Measurements from ENCODE around the gene GLP2R. TPM values are rescaled to one million over a fixed set of nuclear protein-coding genes. Genes with fewer than 3 reads are reported as not detected.

GLP2R gene
- total and polyA plus RNA-seq, 2 experiments from 2014 or later, result not detected

GRCh38 chr17:9820448-9820847 is 5.3 kb upstream of the GLP2R start:
- H3K27ac ChIP-seq, result no peak overlapping the region
- H3K36me3 ChIP-seq (ENCODE audit: low read depth), result no peaks in the 10 kb centered on the region
- no peaks in the 10 kb centered on the region for H3K9me3 ChIP-seq (ENCODE audit: low read depth)
- in situ Hi-C loops (cut with MboI), result no loop called here
- no peaks in the 10 kb centered on the region for H3F3A ChIP-seq (ENCODE audit: insufficient read depth)
- no peaks in the 10 kb centered on the region for H3K9me2 ChIP-seq (ENCODE audit: insufficient read depth)
- no peak overlapping the region for H3K4me3 ChIP-seq
- TF ChIP-seq EZH2phosphoT487 (IDR thresholded peaks at IDR 0.05; ENCODE audit: insufficient read depth, low read depth) (no peak), EZH2 (IDR thresholded peaks at IDR 0.05; ENCODE audit: insufficient read depth, poor library complexity, severe bottlenecking) (no peak)
- no peaks in the 10 kb centered on the region for H3K79me2 ChIP-seq (ENCODE audit: insufficient read depth)
- no peaks in the 10 kb centered on the region for H4K20me1 ChIP-seq (ENCODE audit: insufficient read depth)
- no peak for DNase-seq
- peaks cover 9% of the 10 kb centered on the region; the same call in 1 of the 2 replicates for H3K27me3 ChIP-seq (replicated peaks; ENCODE audit: insufficient read depth)
- no peaks in the 10 kb centered on the region for H3K4me1 ChIP-seq (ENCODE audit: insufficient read depth)
- H3K4me2 ChIP-seq (ENCODE audit: unreplicated experiment), result no peak overlapping the region
- no peak overlapping the region for H2AFZ ChIP-seq
- 56 to 58% methylated on average over 3 of the region's 3 CpGs for WGBS, 2 experiments (ENCODE audit: low coverage in 1 of 2, low lambda C conversion rate in 2 of 2, missing lambda C conversion rate in 2 of 2)
- no peak overlapping the region for H3K9ac ChIP-seq

DNA sequence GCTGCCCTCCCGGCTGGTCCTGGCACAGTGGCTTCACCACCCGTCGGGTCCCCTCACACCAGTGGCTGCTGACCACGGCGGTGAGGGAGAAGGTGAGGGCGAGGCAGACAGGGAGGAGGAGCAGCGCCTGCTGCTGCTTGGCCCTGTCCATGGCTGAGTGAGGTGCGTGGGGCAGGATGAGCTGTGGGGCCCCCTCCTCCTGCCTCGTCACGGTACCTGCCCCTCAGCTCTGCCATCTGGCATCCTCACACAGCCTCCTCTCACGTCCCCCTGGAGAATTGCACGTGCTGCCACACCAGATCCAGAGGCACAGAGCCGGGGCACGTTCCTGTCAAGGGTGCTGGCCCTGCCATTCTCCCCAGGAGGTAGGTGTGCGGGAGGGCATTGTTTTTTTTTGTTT is 3.8 kb upstream of the GLP2R start, which contains the start of gene GSG1L2:
Gene GSG1L2, minus strand, starts transcription at position 159 of the 400 bp plus-strand sequence. Its CDS starts 8 bp downstream, at position 151.
- H3K9me3 ChIP-seq (ENCODE audit: low read depth), result no peaks in the 10 kb centered on the region
- no peaks in the 10 kb centered on the region for H3K36me3 ChIP-seq (ENCODE audit: low read depth)
- H3K4me2 ChIP-seq (ENCODE audit: unreplicated experiment), result no peak within 1 kb of the TSS
- TF ChIP-seq EZH2 (IDR thresholded peaks at IDR 0.05; ENCODE audit: insufficient read depth, poor library complexity, severe bottlenecking) (no peak), EZH2phosphoT487 (IDR thresholded peaks at IDR 0.05; ENCODE audit: insufficient read depth, low read depth) (no peak)
- in situ Hi-C loops (cut with MboI), result no loop called here
- no peak within 1 kb of the TSS for H3K9ac ChIP-seq
- no peaks in the 10 kb centered on the region for H3K79me2 ChIP-seq (ENCODE audit: insufficient read depth)
- H3F3A ChIP-seq (ENCODE audit: insufficient read depth), result no peaks in the 10 kb centered on the region
- no peaks in the 10 kb centered on the region for H4K20me1 ChIP-seq (ENCODE audit: insufficient read depth)
- H3K27me3 ChIP-seq (replicated peaks; ENCODE audit: insufficient read depth), result peaks cover 9% of the 10 kb centered on the region; the same call in 1 of the 2 replicates
- 48 to 55% methylated on average over 15 of the region's 15 CpGs for WGBS, 2 experiments (ENCODE audit: low coverage in 1 of 2, low lambda C conversion rate in 2 of 2, missing lambda C conversion rate in 2 of 2)
- no peak for DNase-seq
- no peaks in the 10 kb centered on the region for H3K9me2 ChIP-seq (ENCODE audit: insufficient read depth)
- no peak within 1 kb of the TSS for H3K4me3 ChIP-seq
- H3K27ac ChIP-seq, result no peak within 1 kb of the TSS
- H2AFZ ChIP-seq, result no peak within 1 kb of the TSS
- no peaks in the 10 kb centered on the region for H3K4me1 ChIP-seq (ENCODE audit: insufficient read depth)

GRCh38 chr17:9824094-9824493 is 1.6 kb upstream of the GLP2R start:
- Histone ChIP-seq H3K9ac (no peak overlapping the region), H3K4me3 (no peak overlapping the region), H3K79me2 (ENCODE audit: insufficient read depth) (no peaks in the 10 kb centered on the region), H3K9me3 (ENCODE audit: low read depth) (no peaks in the 10 kb centered on the region), H3K27ac (no peak overlapping the region), H2AFZ (no peak overlapping the region), H3K36me3 (ENCODE audit: low read depth) (no peaks in the 10 kb centered on the region), H3F3A (ENCODE audit: insufficient read depth) (no peaks in the 10 kb centered on the region), H3K4me1 (ENCODE audit: insufficient read depth) (no peaks in the 10 kb centered on the region; the same call in 1 of the 2 replicates), H3K4me2 (ENCODE audit: unreplicated experiment) (no peak overlapping the region), H4K20me1 (ENCODE audit: insufficient read depth) (no peaks in the 10 kb centered on the region), H3K27me3 (replicated peaks; ENCODE audit: insufficient read depth) (peaks cover 9% of the 10 kb centered on the region; the same call in 1 of the 2 replicates), H3K9me2 (ENCODE audit: insufficient read depth) (no peaks in the 10 kb centered on the region)
- no peak for TF ChIP-seq EZH2 (IDR thresholded peaks at IDR 0.05; ENCODE audit: insufficient read depth, poor library complexity, severe bottlenecking)
- no peak for TF ChIP-seq EZH2phosphoT487 (IDR thresholded peaks at IDR 0.05; ENCODE audit: insufficient read depth, low read depth)
- WGBS, 2 experiments (ENCODE audit: low coverage in 1 of 2, low lambda C conversion rate in 2 of 2, missing lambda C conversion rate in 2 of 2), result 58 to 64% methylated on average over 4 of the region's 4 CpGs
- in situ Hi-C loops (cut with MboI), result no loop called here
- DNase-seq, result no peak

DNA sequence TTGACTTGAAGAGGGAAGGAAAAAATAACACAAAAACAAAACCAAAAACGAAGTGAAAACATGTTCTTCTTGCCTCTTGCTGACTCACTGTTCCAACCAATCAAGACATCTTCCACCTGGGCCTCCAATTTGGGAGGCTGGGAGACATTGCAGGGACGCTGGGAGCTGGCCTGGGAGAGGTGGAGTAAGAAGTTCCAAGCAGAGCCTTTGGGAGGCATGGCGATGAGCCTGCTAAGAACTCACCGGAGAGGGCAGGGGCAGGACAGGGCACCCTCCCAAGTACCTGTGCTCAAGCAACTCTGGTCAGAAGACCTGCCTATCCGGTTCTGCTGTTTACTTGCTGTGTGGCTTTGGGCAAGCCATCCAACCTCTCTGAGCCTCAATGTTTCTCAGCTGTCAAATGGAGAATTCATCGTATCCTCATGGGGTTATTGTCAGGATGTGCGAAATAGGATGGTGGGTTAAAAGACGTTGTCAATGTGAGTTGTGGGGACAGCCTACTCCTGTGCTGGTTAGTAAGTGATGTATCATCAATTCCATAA is 856 bp upstream of the GLP2R start:
- H3K9ac ChIP-seq, result no peak overlapping the region
- 66 to 68% methylated on average over 8 of the region's 8 CpGs for WGBS, 2 experiments (ENCODE audit: low coverage in 1 of 2, low lambda C conversion rate in 2 of 2, missing lambda C conversion rate in 2 of 2)
- H3K4me1 ChIP-seq (ENCODE audit: insufficient read depth), result no peaks in the 10 kb centered on the region; the same call in 1 of the 2 replicates
- no peak overlapping the region for H3K27ac ChIP-seq
- in situ Hi-C loops (cut with MboI), result no loop called here
- H3K27me3 ChIP-seq (replicated peaks; ENCODE audit: insufficient read depth), result 0 out of 2 replicates have a peak, but pooled peaks cover 9% of the 10 kb centered on the region
- no peak for DNase-seq
- no peaks in the 10 kb centered on the region for H4K20me1 ChIP-seq (ENCODE audit: insufficient read depth)
- H2AFZ ChIP-seq, result no peak overlapping the region
- no peaks in the 10 kb centered on the region for H3F3A ChIP-seq (ENCODE audit: insufficient read depth)
- no peaks in the 10 kb centered on the region for H3K79me2 ChIP-seq (ENCODE audit: insufficient read depth)
- no peaks in the 10 kb centered on the region for H3K9me2 ChIP-seq (ENCODE audit: insufficient read depth)
- H3K4me2 ChIP-seq (ENCODE audit: unreplicated experiment), result no peak overlapping the region
- TF ChIP-seq EZH2 (IDR thresholded peaks at IDR 0.05; ENCODE audit: insufficient read depth, poor library complexity, severe bottlenecking) (no peak), EZH2phosphoT487 (IDR thresholded peaks at IDR 0.05; ENCODE audit: insufficient read depth, low read depth) (no peak)
- no peaks in the 10 kb centered on the region for H3K36me3 ChIP-seq (ENCODE audit: low read depth)
- no peaks in the 10 kb centered on the region for H3K9me3 ChIP-seq (ENCODE audit: low read depth)
- H3K4me3 ChIP-seq, result no peak overlapping the region

Data from GM23248 (cell line).